Adrenal gland (tissue), 12 donors: Measurements from ENCODE around the gene EPHA6. TPM values are rescaled to one million over a fixed set of nuclear protein-coding genes. Genes with fewer than 3 reads are reported as not detected.

Experiments
- DNase-seq, 7 donors: peaks; one replicate each; pipeline ENCODE4 v3.0.0-alpha.2; 2019 to 2020
- H3K27ac ChIP-seq, 5 donors: fragments of 200-600 bp; sonication (generic) in 4 of 5; 1 replicate in 3 of 5; 2 replicates in 2 of 5; pipeline versions ENCODE4 v1.5.1 to v1.8.0; 2016 to 2020; ENCODE audit warnings: mild to moderate bottlenecking in 1 of 5
- H3K27me3 ChIP-seq: fragments of 200-600 bp; 2 replicates; pipeline ENCODE4 v1.8.0; 2021
- H3K36me3 ChIP-seq, 2 donors: fragments of 200-600 bp; replicated peaks in 1 of 2; 1 replicate in 1 of 2; 2 replicates in 1 of 2; pipeline versions ENCODE4 v1.5.1 to v1.8.0; 2018 to 2022
- H3K4me1 ChIP-seq, 2 donors: fragments of 200-600 bp; replicated peaks in 1 of 2; 1 replicate in 1 of 2; 2 replicates in 1 of 2; pipeline versions ENCODE4 v1.5.1 to v1.8.0; 2018 to 2021
- H3K4me3 ChIP-seq, 4 donors: fragments of 200-600 bp; sonication (generic) in 3 of 4; one replicate each; pipeline ENCODE4 v1.5.1; 2016 to 2018
- H3K9me3 ChIP-seq, 3 donors: fragments of 200-600 bp; sonication (generic) in 1 of 3; replicated peaks in 1 of 3; 1 replicate in 2 of 3; 2 replicates in 1 of 3; pipeline versions ENCODE4 v1.5.1 to v1.8.0; 2016 to 2021
- CTCF ChIP-seq, 6 experiments: fragments of 450-650 bp in 4 of 6; fragments of 200-600 bp in 2 of 6; sonication (generic) in 1 of 6; IDR thresholded peaks; 1 replicate in 5 of 6; 2 replicates in 1 of 6; pipeline versions ENCODE4 v1.5.1 to v1.8.0; 2016 to 2021; ENCODE audit warnings: antibody characterized with exemption in 6 of 6, mild to moderate bottlenecking in 2 of 6, moderate library complexity in 1 of 6
- POLR2A ChIP-seq, 2 donors: fragments of 450-650 bp; IDR thresholded peaks; one replicate each; pipeline ENCODE4 v1.6.1; 2017; ENCODE audit warnings: antibody characterized with exemption in 2 of 2, mild to moderate bottlenecking in 2 of 2, moderate library complexity in 1 of 2
- WGBS, 4 donors: extraction: QIAGEN DNeasy Blood & Tissue Kit in 2 of 4; methylation state at CpG; one replicate each; pipeline versions ENCODE4 v1.1.5 to v1.1.7; 2013 to 2017; 5-methylcytosine and 5-hydroxymethylcytosine counted together
- intact Hi-C, 2 donors: fragments of 100-400 bp; cut with DNase I; formaldehyde crosslinking; loops; one replicate each; pipeline versions ENCODE4 v1.14.1 to v1.15.0; 2022 to 2023
- polyA plus RNA-seq, 3 donors: library from polyadenylated mRNA; stranded (reverse); fragments of 200-250 nt in 2 of 3; fragments of 350-450 nt in 1 of 3; fragmentation: Illumina TruSeq in 1 of 3; extraction: RNeasy Lipid Tissue Mini Kit (QIAGEN cat#74804) in 1 of 3; gene quantifications; one replicate each; pipeline ENCODE4 v1.2.3, GENCODE V29; 2013 to 2014
- total RNA-seq, 9 donors: library from RNA; depleted of rRNA in 4 of 9; stranded (reverse); fragments of >200 nt in 4 of 9; fragments of 120-200 nt in 1 of 9; fragmentation: NEBNext Ultra II Directional in 1 of 9; extraction: Animal tissue kit (Norgen Biotek cat#: 25700) in 1 of 9; gene quantifications; one replicate each; pipeline versions ENCODE4 v1.1.0 to v1.2.4, GENCODE V29; 2013 to 2023
- donor health status: healthy with polysubstance abuse.
- donor health status: Bipolar disorder and iron deficiency.
- donor health status: DM: yes; HTN: yes; CAD: no.
- donor health status: DM: no; HTN: no; CAD: no.
- donor health status: DM: no; HTN: no; CAD: no.
- donor health status: DM: yes; HTN: yes; CAD: no.

EPHA6 gene
- total and polyA plus RNA-seq, 12 donors: 0.07 to 2.1 (median 0.07) TPM; not detected in 9

- intact Hi-C loops: no loop called here
- H3K27ac ChIP-seq: no peak overlapping the region
- no peak for DNase-seq
- no peaks in the 10 kb centered on the region for H3K36me3 ChIP-seq
- no peaks in the 10 kb centered on the region for H3K27me3 ChIP-seq
- no peaks in the 10 kb centered on the region for H3K4me1 ChIP-seq
- no peak overlapping the region for H3K4me3 ChIP-seq
- no peak for TF ChIP-seq POLR2A (IDR thresholded peaks at IDR 0.05)
- TF ChIP-seq CTCF (IDR thresholded peaks at IDR 0.05): no peak
- H3K9me3 ChIP-seq: no peaks in the 10 kb centered on the region
Measured at GRCh38 chr3:97235611-97236315, 421.4 kb downstream of the EPHA6 start.

- no peak for DNase-seq
- intact Hi-C loops: no loop called here
- WGBS, 4 donors: 65 to 79% (median 75%) methylated on average over 1 of the region's 1 CpG
- Histone ChIP-seq H3K4me3 (no peak overlapping the region), H3K27me3 (no peaks in the 10 kb centered on the region), H3K36me3 (no peaks in the 10 kb centered on the region), H3K9me3 (no peaks in the 10 kb centered on the region), H3K4me1 (no peaks in the 10 kb centered on the region), H3K27ac (no peak overlapping the region)
- TF ChIP-seq POLR2A (IDR thresholded peaks at IDR 0.05): no peak
- TF ChIP-seq CTCF (IDR thresholded peaks at IDR 0.05): no peak
Measured at GRCh38 chr3:97241417-97241816, 427.0 kb downstream of the EPHA6 start.

- H3K36me3 ChIP-seq: no peaks in the 10 kb centered on the region
- no peaks in the 10 kb centered on the region for H3K9me3 ChIP-seq
- TF ChIP-seq CTCF (IDR thresholded peaks at IDR 0.05): no peak
- no peak for TF ChIP-seq POLR2A (IDR thresholded peaks at IDR 0.05)
- no peak for DNase-seq
- WGBS, 4 donors: 43 to 69% (median 55%) methylated on average over 2 of the region's 2 CpGs
- H3K27ac ChIP-seq: no peak overlapping the region
- H3K4me1 ChIP-seq: no peaks in the 10 kb centered on the region
- H3K4me3 ChIP-seq: no peak overlapping the region
- no peaks in the 10 kb centered on the region for H3K27me3 ChIP-seq
- intact Hi-C loops: no loop called here
Measured at GRCh38 chr3:97245201-97245910, 431.0 kb downstream of the EPHA6 start.

- no peak for DNase-seq
- WGBS, 4 donors: 61 to 67% (median 64%) methylated on average over 2 of the region's 2 CpGs
- Histone ChIP-seq H3K9me3 (no peaks in the 10 kb centered on the region), H3K4me1 (no peaks in the 10 kb centered on the region), H3K36me3 (no peaks in the 10 kb centered on the region), H3K27me3 (no peaks in the 10 kb centered on the region), H3K27ac (no peak overlapping the region), H3K4me3 (no peak overlapping the region)
- intact Hi-C loops: no loop called here
- TF ChIP-seq POLR2A (IDR thresholded peaks at IDR 0.05) (no peak), CTCF (IDR thresholded peaks at IDR 0.05) (no peak)
Measured at GRCh38 chr3:97256060-97256459, 441.7 kb downstream of the EPHA6 start.
